ENCODE results near the gene C8A. TPM values are rescaled to one million over a fixed set of nuclear protein-coding genes. Genes with fewer than 3 reads are reported as not detected.
A peak's percentile ranks its signal among the peaks of the same experiment; 100 is the strongest.

C8A gene
- total and polyA plus RNA-seq, 4 experiments from 2014 or later, result not detected

- Histone ChIP-seq H3K4me3 (ENCODE audit: low read length in 2 of 2) (no peak overlapping the region), H3K27me3 (ENCODE audit: insufficient read depth, low read length) (no peaks in the 10 kb centered on the region), H3K27ac (ENCODE audit: low read depth, low read length) (no peak overlapping the region), H3K36me3 (ENCODE audit: insufficient read depth, low read length) (no peaks in the 10 kb centered on the region), H3K4me1 (ENCODE audit: insufficient read depth, low read length) (no peaks in the 10 kb centered on the region), H3K9me3 (ENCODE audit: control insufficient read depth in 1 of 2, low read length in 2 of 2) (no peaks in the 10 kb centered on the region)
- Mint-ChIP-seq H3K4me1 (no peaks in the 10 kb centered on the region), H3K9me3 (peaks cover 0 to 2% (median 0%) of the 10 kb centered on the region in 8 donors), H3K27ac (no peak overlapping the region), H3K27me3 (peaks cover 4 to 10% of the 10 kb centered on the region in 2 donors), H3K4me3 (no peak overlapping the region), H3K36me3 (no peaks in the 10 kb centered on the region)
- ChIA-PET CTCF (ENCODE audit: partially characterized antibody) (interaction anchor here (0.8 to 1.3 kb wide), 3 partner anchors 8 to 15 kb away, joined by 3 to 4 read pairs (median 4); no protein-coding TSS in a partner anchor), POLR2A (ENCODE audit: partially characterized antibody) (no interaction called here)
- DNase-seq, result no peak
- intact Hi-C loops (cut with micrococcal nuclease), result no loop called here
Measured at GRCh38 chr1:56817716-56818463, 36.7 kb upstream of the C8A start.

DNA sequence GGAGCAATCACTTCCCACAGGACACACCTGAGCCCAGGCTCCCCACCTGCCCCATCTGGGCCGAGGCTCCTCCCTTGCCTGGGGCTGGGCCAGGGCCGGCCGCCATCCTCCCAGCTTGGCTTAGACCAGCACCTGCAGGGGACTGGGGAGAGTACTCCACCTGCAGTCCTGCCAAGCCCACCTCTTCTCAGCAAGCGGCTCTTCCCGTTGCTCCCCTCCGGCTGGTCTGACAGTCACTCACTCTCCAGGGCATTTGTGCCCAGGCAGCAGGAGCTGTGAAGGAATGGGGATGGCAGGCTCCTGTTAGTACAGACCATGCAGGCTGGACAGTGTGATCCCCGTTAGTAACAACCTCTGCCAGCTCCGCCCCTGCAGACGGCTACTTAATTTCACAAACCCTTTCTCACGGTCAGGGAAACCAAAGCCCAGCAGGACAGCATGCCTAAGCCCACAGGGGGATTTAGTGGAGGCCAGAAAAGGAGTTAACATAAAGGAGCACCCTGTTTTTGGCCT is 35.2 kb upstream of the C8A start, which contains the start of gene FYB2:
Gene FYB2, minus strand, starts transcription at position 18 of the 513 bp plus-strand sequence. CDS start 114 bp downstream, outside the sequence.
- no peaks in the 10 kb centered on the region for H3K36me3 Mint-ChIP-seq
- H3K27ac ChIP-seq (ENCODE audit: low read depth, low read length), result no peak within 1 kb of the TSS
- peaks cover 0 to 2% (median 0%) of the 10 kb centered on the region in 8 donors for H3K9me3 Mint-ChIP-seq
- no peak within 1 kb of the TSS for H3K4me3 Mint-ChIP-seq
- H3K4me1 Mint-ChIP-seq, result no peaks in the 10 kb centered on the region
- DNase-seq, result no peak
- H3K27me3 Mint-ChIP-seq, result peaks cover 0 to 12% of the 10 kb centered on the region in 2 donors
- H3K4me1 ChIP-seq (ENCODE audit: insufficient read depth, low read length), result no peaks in the 10 kb centered on the region
- ChIA-PET POLR2A (ENCODE audit: partially characterized antibody) (no interaction called here), CTCF (ENCODE audit: partially characterized antibody) (interaction anchor here (3.2 kb wide), 1 partner anchor 12 kb away, joined by 17 read pairs; no protein-coding TSS in a partner anchor)
- no peaks in the 10 kb centered on the region for H3K36me3 ChIP-seq (ENCODE audit: insufficient read depth, low read length)
- intact Hi-C loops (cut with micrococcal nuclease), result no loop called here
- no peak within 1 kb of the TSS for H3K4me3 ChIP-seq (ENCODE audit: low read length in 2 of 2)
- no peak within 1 kb of the TSS for H3K27ac Mint-ChIP-seq
- H3K27me3 ChIP-seq (ENCODE audit: insufficient read depth, low read length), result no peaks in the 10 kb centered on the region
- no peaks in the 10 kb centered on the region for H3K9me3 ChIP-seq (ENCODE audit: control insufficient read depth in 1 of 2, low read length in 2 of 2)

- Histone ChIP-seq H3K27me3 (ENCODE audit: insufficient read depth, low read length) (no peaks in the 10 kb centered on the region), H3K9me3 (ENCODE audit: control insufficient read depth in 1 of 2, low read length in 2 of 2) (no peaks in the 10 kb centered on the region), H3K36me3 (ENCODE audit: insufficient read depth, low read length) (no peaks in the 10 kb centered on the region), H3K4me3 (ENCODE audit: low read length in 2 of 2) (no peak overlapping the region), H3K4me1 (ENCODE audit: insufficient read depth, low read length) (no peaks in the 10 kb centered on the region), H3K27ac (ENCODE audit: low read depth, low read length) (no peak overlapping the region)
- Mint-ChIP-seq H3K4me1 (no peaks in the 10 kb centered on the region), H3K27me3 (peaks cover 2 to 13% of the 10 kb centered on the region in 2 donors), H3K4me3 (no peak overlapping the region), H3K9me3 (no peaks in the 10 kb centered on the region), H3K27ac (no peak overlapping the region), H3K36me3 (no peaks in the 10 kb centered on the region)
- DNase-seq, result peak in 4 of 5 donors; percentile 3 to 29 (median 11)
- POLR2A ChIA-PET (ENCODE audit: partially characterized antibody), result no interaction called here
- CTCF ChIA-PET (ENCODE audit: partially characterized antibody), result interaction anchor here (0.7 to 3.2 kb wide), 5 partner anchors 10 to 22 kb away, joined by 3 to 17 read pairs (median 3); no protein-coding TSS in a partner anchor
- intact Hi-C loops (cut with micrococcal nuclease), result no loop called here
Measured at GRCh38 chr1:56820755-56821461, 33.7 kb upstream of the C8A start.

GRCh38 chr1:56821462-56821797 is 33.2 kb upstream of the C8A start:
- intact Hi-C loops (cut with micrococcal nuclease), result no loop called here
- H3K4me1 ChIP-seq (ENCODE audit: insufficient read depth, low read length), result no peaks in the 10 kb centered on the region
- no peak for DNase-seq
- CTCF ChIA-PET (ENCODE audit: partially characterized antibody), result interaction anchor here (1.0 to 3.2 kb wide), 4 partner anchors 10 to 23 kb away, joined by 3 to 17 read pairs (median 5); no protein-coding TSS in a partner anchor
- H3K4me3 ChIP-seq (ENCODE audit: low read length in 2 of 2), result no peak overlapping the region
- peaks cover 2 to 13% of the 10 kb centered on the region in 2 donors for H3K27me3 Mint-ChIP-seq
- H3K4me1 Mint-ChIP-seq, result no peaks in the 10 kb centered on the region
- H3K4me3 Mint-ChIP-seq, result no peak overlapping the region
- H3K36me3 Mint-ChIP-seq, result no peaks in the 10 kb centered on the region
- H3K9me3 ChIP-seq (ENCODE audit: control insufficient read depth in 1 of 2, low read length in 2 of 2), result no peaks in the 10 kb centered on the region
- no peak overlapping the region for H3K27ac Mint-ChIP-seq
- no peaks in the 10 kb centered on the region for H3K27me3 ChIP-seq (ENCODE audit: insufficient read depth, low read length)
- no peaks in the 10 kb centered on the region for H3K36me3 ChIP-seq (ENCODE audit: insufficient read depth, low read length)
- no peak overlapping the region for H3K27ac ChIP-seq (ENCODE audit: low read depth, low read length)
- no peaks in the 10 kb centered on the region for H3K9me3 Mint-ChIP-seq
- POLR2A ChIA-PET (ENCODE audit: partially characterized antibody), result no interaction called here

DNA sequence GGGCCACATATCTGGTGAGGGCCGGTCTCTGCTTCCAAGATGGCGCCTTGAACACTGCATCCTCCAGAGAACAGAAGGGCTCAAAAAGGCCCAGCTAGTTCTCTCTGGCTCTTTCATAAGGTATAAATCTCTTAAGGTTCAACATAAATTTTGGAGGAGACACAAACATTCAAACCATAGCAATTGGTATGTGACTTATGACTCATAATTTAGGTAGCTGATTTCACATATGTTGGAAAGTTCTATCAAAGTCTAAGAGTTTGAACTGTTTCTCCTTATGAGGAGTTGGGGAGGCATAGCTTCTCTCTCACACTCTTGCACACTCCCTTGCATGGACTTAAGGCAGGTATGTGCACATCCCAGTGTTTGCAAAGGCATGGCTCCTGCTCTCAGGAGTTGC is 30.3 kb upstream of the C8A start:
- H3K4me3 Mint-ChIP-seq, result no peak overlapping the region

DNA sequence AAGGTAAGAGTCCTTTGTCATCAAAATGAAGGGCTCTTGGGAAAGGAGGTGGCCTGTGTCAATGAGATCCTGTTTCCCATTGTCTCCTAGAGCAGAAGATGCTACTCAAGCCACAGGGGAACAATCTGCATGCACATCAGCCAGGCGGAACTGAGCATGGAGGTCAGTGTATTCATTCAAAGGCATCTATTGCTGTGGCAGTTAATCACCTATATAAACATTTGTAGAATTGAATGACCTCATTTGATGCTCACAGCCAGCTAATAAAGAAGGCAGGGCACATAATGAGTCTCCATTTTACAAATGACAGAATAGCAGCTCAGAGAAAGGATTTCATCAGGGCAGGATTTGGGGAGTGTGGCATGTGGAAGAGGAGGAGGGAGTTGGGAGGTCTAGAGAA is 29.7 kb upstream of the C8A start:
- H3K36me3 ChIP-seq (ENCODE audit: insufficient read depth, low read length), result no peaks in the 10 kb centered on the region
- H3K27ac Mint-ChIP-seq, result no peak overlapping the region
- H3K4me3 ChIP-seq (ENCODE audit: low read length in 2 of 2), result no peak overlapping the region
- POLR2A ChIA-PET (ENCODE audit: partially characterized antibody), result no interaction called here
- DNase-seq, result no peak
- H3K27me3 ChIP-seq (ENCODE audit: insufficient read depth, low read length), result no peaks in the 10 kb centered on the region
- H3K36me3 Mint-ChIP-seq, result no peaks in the 10 kb centered on the region
- H3K4me3 Mint-ChIP-seq, result no peak overlapping the region
- H3K9me3 Mint-ChIP-seq, result no peaks in the 10 kb centered on the region
- H3K4me1 ChIP-seq (ENCODE audit: insufficient read depth, low read length), result no peaks in the 10 kb centered on the region
- H3K27ac ChIP-seq (ENCODE audit: low read depth, low read length), result no peak overlapping the region
- no peaks in the 10 kb centered on the region for H3K4me1 Mint-ChIP-seq
- CTCF ChIA-PET (ENCODE audit: partially characterized antibody), result interaction anchor here (2.0 to 2.3 kb wide), 2 partner anchors 8 to 12 kb away, joined by 7 to 11 read pairs; no protein-coding TSS in a partner anchor
- peaks cover 2 to 23% of the 10 kb centered on the region in 2 donors for H3K27me3 Mint-ChIP-seq
- intact Hi-C loops (cut with micrococcal nuclease), result no loop called here
- H3K9me3 ChIP-seq (ENCODE audit: control insufficient read depth in 1 of 2, low read length in 2 of 2), result no peaks in the 10 kb centered on the region

More for the DNA sequence above, 30.3 kb upstream of the C8A start:
- H3K27me3 ChIP-seq (ENCODE audit: insufficient read depth, low read length), result no peaks in the 10 kb centered on the region
- intact Hi-C loops (cut with micrococcal nuclease), result no loop called here
- DNase-seq, result no peak
- no peaks in the 10 kb centered on the region for H3K9me3 Mint-ChIP-seq
- CTCF ChIA-PET (ENCODE audit: partially characterized antibody), result interaction anchor here (2.0 to 2.3 kb wide), 2 partner anchors 8 to 13 kb away, joined by 7 to 11 read pairs; no protein-coding TSS in a partner anchor
- no peak overlapping the region for H3K4me3 ChIP-seq (ENCODE audit: low read length in 2 of 2)
- H3K27ac Mint-ChIP-seq, result no peak overlapping the region
- no peak overlapping the region for H3K27ac ChIP-seq (ENCODE audit: low read depth, low read length)
- POLR2A ChIA-PET (ENCODE audit: partially characterized antibody), result no interaction called here
- no peaks in the 10 kb centered on the region for H3K4me1 Mint-ChIP-seq
- H3K36me3 ChIP-seq (ENCODE audit: insufficient read depth, low read length), result no peaks in the 10 kb centered on the region
- no peaks in the 10 kb centered on the region for H3K9me3 ChIP-seq (ENCODE audit: control insufficient read depth in 1 of 2, low read length in 2 of 2)
- H3K27me3 Mint-ChIP-seq, result peaks cover 2 to 20% of the 10 kb centered on the region in 2 donors
- no peaks in the 10 kb centered on the region for H3K36me3 Mint-ChIP-seq
- no peaks in the 10 kb centered on the region for H3K4me1 ChIP-seq (ENCODE audit: insufficient read depth, low read length)

DNA sequence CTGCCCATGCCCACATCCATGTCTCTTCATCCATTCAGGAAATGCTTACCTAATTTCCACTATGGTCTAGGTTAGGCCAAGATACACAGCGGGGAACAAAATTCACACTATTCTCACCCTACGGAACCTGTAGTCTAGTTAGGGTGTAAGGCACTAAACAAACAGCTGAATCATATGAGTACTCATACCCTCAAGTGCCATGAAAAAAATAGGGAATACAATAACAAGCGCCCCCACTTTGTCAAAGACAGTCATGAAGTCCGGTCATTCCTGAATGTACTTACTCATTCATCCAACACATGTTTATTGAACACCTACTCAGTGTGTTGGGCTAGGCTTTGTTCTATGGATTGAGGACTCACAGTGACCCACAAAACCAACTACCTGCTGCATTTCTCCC is 29.2 kb upstream of the C8A start:
- Mint-ChIP-seq H3K9me3 (no peaks in the 10 kb centered on the region), H3K4me1 (no peaks in the 10 kb centered on the region), H3K36me3 (no peaks in the 10 kb centered on the region), H3K27ac (no peak overlapping the region), H3K4me3 (no peak overlapping the region), H3K27me3 (peaks cover 2 to 25% of the 10 kb centered on the region in 2 donors)
- Histone ChIP-seq H3K27ac (ENCODE audit: low read depth, low read length) (no peak overlapping the region), H3K9me3 (ENCODE audit: control insufficient read depth in 1 of 2, low read length in 2 of 2) (no peaks in the 10 kb centered on the region), H3K36me3 (ENCODE audit: insufficient read depth, low read length) (no peaks in the 10 kb centered on the region), H3K27me3 (ENCODE audit: insufficient read depth, low read length) (no peaks in the 10 kb centered on the region), H3K4me3 (ENCODE audit: low read length in 2 of 2) (no peak overlapping the region), H3K4me1 (ENCODE audit: insufficient read depth, low read length) (no peaks in the 10 kb centered on the region)
- intact Hi-C loops (cut with micrococcal nuclease), result no loop called here
- ChIA-PET CTCF (ENCODE audit: partially characterized antibody) (interaction anchor here (1.2 to 2.3 kb wide), 3 partner anchors 7 to 11 kb away, joined by 4 to 11 read pairs (median 7); no protein-coding TSS in a partner anchor), POLR2A (ENCODE audit: partially characterized antibody) (no interaction called here)
- no peak for DNase-seq

All from CD4-positive, alpha-beta memory T cell (primary cell).